Body of pancreas (tissue), 4 donors: Measurements from ENCODE around the gene MYCL. TPM values are rescaled to one million over a fixed set of nuclear protein-coding genes. Genes with fewer than 3 reads are reported as not detected.

ENCODE experiments used
- ATAC-seq: fragments of 150-250 bp; one replicate; pipeline ENCODE4 v1.9.1; 2016
- DNase-seq, 4 donors: peaks; one replicate each; pipeline ENCODE4 v3.0.0-alpha.2; 2019
- H3K27ac ChIP-seq, 4 donors: fragments of 200-600 bp; sonication (generic); 1 replicate in 3 of 4; 2 replicates in 1 of 4; pipeline versions ENCODE4 v1.5.1 to v1.6.1; 2016 to 2019; ENCODE audit warnings: mild to moderate bottlenecking in 1 of 4, mixed read lengths in 1 of 4, moderate library complexity in 1 of 4
- H3K27me3 ChIP-seq, 2 donors: fragments of 200-600 bp; sonication (generic); one replicate each; pipeline ENCODE4 v1.6.0; 2016; ENCODE audit warnings: mild to moderate bottlenecking in 1 of 2
- H3K36me3 ChIP-seq, 2 donors: fragments of 200-600 bp; sonication (generic); replicated peaks in 1 of 2; 2 replicates each; pipeline ENCODE4 v1.5.1; 2016; ENCODE audit warnings: low read depth in 2 of 2; ENCODE audit not compliant: insufficient read depth in 1 of 2
- H3K4me1 ChIP-seq: fragments of 200-600 bp; sonication (generic); one replicate; pipeline ENCODE4 v1.6.0; 2016
- H3K4me3 ChIP-seq, 2 donors: fragments of 200-600 bp; sonication (generic); 1 replicate in 1 of 2; 2 replicates in 1 of 2; pipeline ENCODE4 v1.5.1; 2016 to 2019
- H3K9me3 ChIP-seq, 3 donors: fragments of 200-600 bp; sonication (generic); 1 replicate in 2 of 3; 2 replicates in 1 of 3; pipeline ENCODE4 v1.5.1; 2016
- POLR2A ChIP-seq, 3 donors: fragments of 450-650 bp; IDR thresholded peaks; one replicate each; pipeline ENCODE4 v1.6.1; 2016; ENCODE audit warnings: antibody characterized with exemption in 3 of 3, mild to moderate bottlenecking in 2 of 3
- WGBS, 2 donors: methylation state at CpG; one replicate each; pipeline ENCODE4 v1.1.5; 2017; 5-methylcytosine and 5-hydroxymethylcytosine counted together
- intact Hi-C: fragments of 100-400 bp; cut with DNase I; formaldehyde crosslinking; loops from one replicate; pipeline ENCODE4 v1.15.1; 2023
- total RNA-seq, 2 donors: library from RNA; depleted of rRNA; stranded (reverse); fragments of >200 nt; gene quantifications; one replicate each; pipeline ENCODE4 v1.1.0, GENCODE V29; 2016
- TF ChIP-seq, protein P1 (sequence below), 7 experiments: fragments of 450-650 bp in 4 of 7; fragments of 200-600 bp in 3 of 7; sonication (generic) in 3 of 7; IDR thresholded peaks; one replicate each; pipeline ENCODE4 v1.5.1; 2016 to 2019; ENCODE audit warnings: antibody characterized with exemption in 7 of 7

MYCL gene
- total RNA-seq, 2 donors from 2014 or later = 28.3 to 33.0 TPM

DNA sequence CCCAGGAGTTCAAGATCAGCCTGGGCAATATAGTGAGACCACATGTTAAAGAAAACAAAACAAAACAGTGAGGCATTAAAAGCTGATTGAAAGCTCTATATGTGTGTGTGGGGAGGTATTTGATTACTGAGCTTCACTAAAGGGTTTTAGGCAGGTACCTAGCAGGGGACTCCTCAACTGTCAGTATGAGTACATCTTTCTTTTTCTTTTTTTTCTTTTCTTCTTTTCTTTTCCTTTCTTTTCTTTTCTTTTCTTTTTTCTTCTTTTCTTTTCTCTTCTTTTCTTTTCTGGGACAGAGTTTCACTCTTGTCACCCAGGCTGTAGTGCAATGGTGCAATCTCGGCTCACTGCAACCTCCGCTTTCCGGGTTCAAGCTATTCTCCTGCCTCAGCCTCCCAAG, 8.5 kb upstream of the MYCL start:
- no peak overlapping the region for H3K27ac ChIP-seq
- intact Hi-C loops = no loop called here
- no peaks in the 10 kb centered on the region for H3K27me3 ChIP-seq
- DNase-seq = no peak
- no peak for ATAC-seq
- WGBS, 2 donors = 96 to 98% methylated on average over 3 of the region's 3 CpGs
- TF ChIP-seq, protein P1, sequence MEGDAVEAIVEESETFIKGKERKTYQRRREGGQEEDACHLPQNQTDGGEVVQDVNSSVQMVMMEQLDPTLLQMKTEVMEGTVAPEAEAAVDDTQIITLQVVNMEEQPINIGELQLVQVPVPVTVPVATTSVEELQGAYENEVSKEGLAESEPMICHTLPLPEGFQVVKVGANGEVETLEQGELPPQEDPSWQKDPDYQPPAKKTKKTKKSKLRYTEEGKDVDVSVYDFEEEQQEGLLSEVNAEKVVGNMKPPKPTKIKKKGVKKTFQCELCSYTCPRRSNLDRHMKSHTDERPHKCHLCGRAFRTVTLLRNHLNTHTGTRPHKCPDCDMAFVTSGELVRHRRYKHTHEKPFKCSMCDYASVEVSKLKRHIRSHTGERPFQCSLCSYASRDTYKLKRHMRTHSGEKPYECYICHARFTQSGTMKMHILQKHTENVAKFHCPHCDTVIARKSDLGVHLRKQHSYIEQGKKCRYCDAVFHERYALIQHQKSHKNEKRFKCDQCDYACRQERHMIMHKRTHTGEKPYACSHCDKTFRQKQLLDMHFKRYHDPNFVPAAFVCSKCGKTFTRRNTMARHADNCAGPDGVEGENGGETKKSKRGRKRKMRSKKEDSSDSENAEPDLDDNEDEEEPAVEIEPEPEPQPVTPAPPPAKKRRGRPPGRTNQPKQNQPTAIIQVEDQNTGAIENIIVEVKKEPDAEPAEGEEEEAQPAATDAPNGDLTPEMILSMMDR (IDR thresholded peaks at IDR 0.05) = no peak
- no peak for TF ChIP-seq POLR2A (IDR thresholded peaks at IDR 0.05)
- no peaks in the 10 kb centered on the region for H3K4me1 ChIP-seq
- H3K36me3 ChIP-seq = no peaks in the 10 kb centered on the region
- no peaks in the 10 kb centered on the region for H3K9me3 ChIP-seq
- no peak overlapping the region for H3K4me3 ChIP-seq

DNA sequence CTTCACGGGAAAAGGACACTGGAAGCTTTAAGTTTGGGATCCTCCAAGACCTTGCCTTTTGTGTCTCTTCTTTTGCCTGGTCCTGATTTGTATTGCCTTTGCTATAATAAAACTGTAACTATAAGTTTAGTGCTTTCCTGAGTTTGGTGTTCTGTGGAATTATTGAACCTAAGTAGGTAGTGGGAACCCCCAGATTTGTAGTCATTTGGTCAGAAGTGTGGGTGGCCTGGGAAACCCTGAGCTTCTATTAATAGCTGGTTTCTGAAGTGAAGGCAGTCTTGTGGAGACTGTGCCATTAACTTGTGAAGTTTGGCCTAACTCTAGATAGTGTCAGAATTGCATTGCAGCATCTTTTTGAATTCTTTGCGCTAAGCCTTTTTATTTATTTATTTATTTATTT, 6.8 kb upstream of the MYCL start:
- intact Hi-C loops = no loop called here
- WGBS, 2 donors = 92 to 100% methylated on average over 2 of the region's 2 CpGs
- no peak overlapping the region for H3K4me3 ChIP-seq
- no peaks in the 10 kb centered on the region for H3K27me3 ChIP-seq
- DNase-seq (no peak), ATAC-seq (no peak)
- no peaks in the 10 kb centered on the region for H3K4me1 ChIP-seq
- no peaks in the 10 kb centered on the region for H3K9me3 ChIP-seq
- TF ChIP-seq POLR2A (IDR thresholded peaks at IDR 0.05) = no peak
- TF ChIP-seq, protein P1 (IDR thresholded peaks at IDR 0.05) = no peak
- H3K36me3 ChIP-seq = no peaks in the 10 kb centered on the region
- no peak overlapping the region for H3K27ac ChIP-seq

DNA sequence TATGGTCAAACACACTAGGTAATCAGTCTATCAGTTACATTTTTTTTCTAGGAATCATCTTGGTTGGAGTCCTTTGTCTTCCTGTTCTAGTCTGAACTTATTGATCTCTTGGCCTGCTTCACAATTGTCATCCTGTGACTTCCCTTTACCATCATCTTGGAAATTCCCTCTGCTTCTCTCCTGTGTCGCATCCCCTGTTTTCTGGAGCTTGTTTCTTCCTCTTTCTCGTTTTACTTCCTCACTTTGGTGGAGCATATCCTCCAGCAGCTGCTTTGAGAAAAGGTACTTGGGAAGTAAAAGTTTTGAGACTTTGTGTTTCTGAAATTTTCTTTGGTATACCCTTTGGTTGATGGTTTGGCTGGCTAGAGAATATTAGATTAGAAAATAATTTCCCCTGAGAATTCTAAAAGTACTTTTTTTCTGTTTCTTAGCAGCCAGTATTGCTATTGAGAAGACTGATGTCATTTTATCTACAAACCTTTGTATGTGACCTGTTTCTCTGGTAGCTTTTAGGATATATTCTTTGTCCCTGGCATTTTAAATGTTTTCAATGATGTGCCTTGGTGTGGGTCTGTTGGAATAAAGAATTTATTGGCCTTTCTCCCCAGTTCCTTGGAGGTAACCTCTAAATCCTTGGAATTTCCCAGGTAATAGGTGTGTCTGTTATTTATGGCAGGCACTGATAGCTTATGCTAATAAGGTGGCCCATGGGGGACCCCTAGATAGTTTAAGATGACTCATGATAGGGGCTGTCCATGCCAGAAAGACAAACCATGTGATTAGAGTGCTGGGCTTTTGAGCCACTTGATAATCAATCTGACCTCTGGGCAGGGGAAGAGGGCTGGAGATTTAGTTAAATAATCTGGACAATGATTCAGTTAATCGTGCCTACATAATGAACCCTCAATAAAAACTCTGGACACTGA, 6.1 kb upstream of the MYCL start:
- 64 to 72% methylated on average over 3 of the region's 3 CpGs for WGBS, 2 donors
- Histone ChIP-seq H3K27me3 (no peaks in the 10 kb centered on the region), H3K4me1 (no peaks in the 10 kb centered on the region), H3K27ac (no peak overlapping the region), H3K9me3 (no peaks in the 10 kb centered on the region), H3K4me3 (no peak overlapping the region), H3K36me3 (no peaks in the 10 kb centered on the region)
- intact Hi-C loops = no loop called here
- ATAC-seq = no peak
- TF ChIP-seq, protein P1 (IDR thresholded peaks at IDR 0.05) = no peak
- no peak for TF ChIP-seq POLR2A (IDR thresholded peaks at IDR 0.05)
- DNase-seq = no peak

DNA sequence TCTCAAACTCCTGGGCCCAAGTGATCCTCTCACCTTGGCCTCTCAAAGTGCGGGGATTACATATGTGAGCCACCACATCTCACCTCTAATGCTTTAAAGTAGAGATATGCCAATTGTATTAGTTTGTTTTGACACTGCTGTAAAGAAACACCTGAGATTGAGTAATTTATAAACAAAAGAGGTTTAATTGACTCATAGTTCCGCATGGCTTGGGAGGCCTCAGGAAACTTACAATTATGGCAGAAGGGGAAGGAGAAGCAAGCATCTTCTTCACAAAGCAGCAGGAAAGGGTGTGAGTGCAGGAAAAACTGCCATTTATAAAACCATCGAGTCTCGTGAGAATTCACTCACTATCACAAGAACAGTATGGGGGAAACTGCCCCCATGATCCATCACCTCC, 3.5 kb upstream of the MYCL start:
- H3K27ac ChIP-seq = no peak overlapping the region
- ATAC-seq (no peak), DNase-seq (no peak)
- peaks cover 13% of the 10 kb centered on the region for H3K4me1 ChIP-seq
- H3K4me3 ChIP-seq = no peak overlapping the region
- no peaks in the 10 kb centered on the region for H3K9me3 ChIP-seq
- intact Hi-C loops = no loop called here
- WGBS, 2 donors = 85 to 92% methylated on average over 4 of the region's 4 CpGs
- no peak for TF ChIP-seq POLR2A (IDR thresholded peaks at IDR 0.05)
- TF ChIP-seq, protein P1 (IDR thresholded peaks at IDR 0.05) = no peak
- H3K36me3 ChIP-seq = no peaks in the 10 kb centered on the region
- H3K27me3 ChIP-seq = no peaks in the 10 kb centered on the region

DNA sequence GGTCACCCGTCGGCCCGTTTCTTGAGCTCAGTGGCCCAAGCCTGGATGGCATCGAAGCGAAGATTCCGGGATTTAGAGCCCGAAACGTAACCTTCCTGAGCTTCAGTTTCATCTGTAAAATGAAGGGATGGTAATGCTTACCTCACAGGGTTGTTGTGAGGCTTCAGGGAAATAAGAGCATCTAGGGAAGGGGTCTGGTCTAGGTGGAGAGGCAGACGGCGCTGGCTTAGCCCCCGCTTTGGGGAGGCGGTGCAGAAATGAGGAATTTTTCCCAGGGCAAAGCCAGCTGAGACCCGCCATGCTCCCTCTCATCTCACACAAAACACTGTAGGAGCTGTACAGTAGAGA, 717 bp upstream of the MYCL start:
- no peaks in the 10 kb centered on the region for H3K9me3 ChIP-seq
- no peaks in the 10 kb centered on the region for H3K27me3 ChIP-seq
- intact Hi-C loops = no loop called here
- H3K4me1 ChIP-seq = peaks cover 37% of the 10 kb centered on the region
- ATAC-seq (no peak), DNase-seq (no peak)
- H3K4me3 ChIP-seq = no peak overlapping the region
- no peak for TF ChIP-seq POLR2A (IDR thresholded peaks at IDR 0.05)
- TF ChIP-seq, protein P1 (IDR thresholded peaks at IDR 0.05) = no peak
- peak overlapping the region; percentile 39 to 79 (median 78) for H3K27ac ChIP-seq
- WGBS, 2 donors = 10 to 25% methylated on average over 8 to 13 of the region's 13 CpGs
- no peaks in the 10 kb centered on the region for H3K36me3 ChIP-seq
